Endodermal cell (in vitro differentiated cells): ENCODE data around the gene HES3. TPM values are rescaled to one million over a fixed set of nuclear protein-coding genes. Genes with fewer than 3 reads are reported as not detected.

Source experiments
- DNase-seq: peaks from one replicate; pipeline ENCODE4 v3.0.0-alpha.2; 2017
- H3K27ac ChIP-seq: 2 replicates; pipeline ENCODE4 v1.5.1; 2013; ENCODE audit warnings: mild to moderate bottlenecking, low read depth, low read length, moderate library complexity
- H3K27me3 ChIP-seq: 2 replicates; pipeline ENCODE4 v1.6.1; 2013; ENCODE audit warnings: mild to moderate bottlenecking, low read length, moderate library complexity; ENCODE audit not compliant: insufficient read depth, control insufficient read depth, poor library complexity, severe bottlenecking
- H3K36me3 ChIP-seq: 2 replicates; pipeline ENCODE4 v1.7.0; 2013; ENCODE audit warnings: mild to moderate bottlenecking, low read length, moderate library complexity; ENCODE audit not compliant: control insufficient read depth, insufficient read depth
- H3K4me1 ChIP-seq: one replicate; pipeline ENCODE4 v1.7.0; 2013; ENCODE audit warnings: low read length; ENCODE audit not compliant: control insufficient read depth, insufficient read depth
- H3K4me3 ChIP-seq: 2 replicates; pipeline ENCODE4 v1.5.1; 2013; ENCODE audit warnings: mild to moderate bottlenecking, low read length, moderate library complexity
- H3K9ac ChIP-seq: 2 replicates; pipeline ENCODE4 v1.6.1; 2013; ENCODE audit warnings: mild to moderate bottlenecking, low read length, moderate library complexity; ENCODE audit not compliant: poor library complexity, severe bottlenecking; ENCODE audit errors: extremely low read depth
- H3K9me3 ChIP-seq: 2 replicates; pipeline ENCODE4 v1.6.1; 2013; ENCODE audit warnings: mild to moderate bottlenecking, low read length, moderate library complexity; ENCODE audit not compliant: control insufficient read depth
- H3K27ac Mint-ChIP-seq: 2 replicates; pipeline ENCODE4 v1.8.0; 2020; ENCODE audit warnings: mixed read lengths
- H3K27me3 Mint-ChIP-seq: 2 replicates; pipeline ENCODE4 v1.8.0; 2021; ENCODE audit warnings: mild to moderate bottlenecking, mixed read lengths; ENCODE audit not compliant: insufficient read depth
- H3K36me3 Mint-ChIP-seq: 2 replicates; pipeline ENCODE4 v1.8.0; 2020; ENCODE audit warnings: low read depth, mixed read lengths
- H3K4me1 Mint-ChIP-seq: 2 replicates; pipeline ENCODE4 v1.8.0; 2020; ENCODE audit warnings: mixed read lengths
- H3K4me3 Mint-ChIP-seq: 2 replicates; pipeline ENCODE4 v1.8.0; 2020; ENCODE audit warnings: mild to moderate bottlenecking, moderate library complexity, mixed read lengths
- H3K9me3 Mint-ChIP-seq: 2 replicates; pipeline ENCODE4 v1.8.0; 2020; ENCODE audit warnings: mild to moderate bottlenecking, mixed read lengths
- CTCF ChIP-seq: fragments of 200-600 bp; sonication (generic); conservative IDR thresholded peaks from 2 replicates; pipeline ENCODE4 v1.5.0; 2021; ENCODE audit warnings: antibody characterized with exemption, mild to moderate bottlenecking
- WGBS, 2 experiments: methylation state at CpG; one replicate each; pipeline versions ENCODE4 v1.1.5 to v1.1.7; 2013; ENCODE audit warnings: missing lambda C conversion rate in 2 of 2, mixed read lengths in 1 of 2; ENCODE audit not compliant: insufficient coverage in 1 of 2, insufficient read length in 1 of 2; 5-methylcytosine and 5-hydroxymethylcytosine counted together
- total RNA-seq, 2 donors: library from RNA; stranded (reverse); fragmentation: NEBNext Ultra II Directional in 1 of 2; extraction: Animal tissue kit (Norgen Biotek cat#: 25700) in 1 of 2; gene quantifications; 2 replicates in 1 of 2; 3 replicates in 1 of 2; pipeline ENCODE4 v1.2.1, GENCODE V29; 2021

The HES3 gene
- total RNA-seq, 2 donors from 2014 or later = 2.7 TPM; not detected in 1

- no peaks in the 10 kb centered on the region for H3K9me3 Mint-ChIP-seq
Measured at GRCh38 chr1:6239213-6239752, 4.7 kb upstream of the HES3 start.

GRCh38 chr1:6239950-6240768 is 3.8 kb upstream of the HES3 start:
- H3K4me1 Mint-ChIP-seq = peaks cover 4% of the 10 kb centered on the region
- peaks cover 62% of the 10 kb centered on the region for H3K27me3 Mint-ChIP-seq
- no peaks in the 10 kb centered on the region for H3K9me3 ChIP-seq
- no peaks in the 10 kb centered on the region for H3K9me3 Mint-ChIP-seq
- no peak for TF ChIP-seq CTCF
- peaks cover 52% of the 10 kb centered on the region for H3K27me3 ChIP-seq
- peaks cover 3% of the 10 kb centered on the region for H3K4me1 ChIP-seq
- no peak overlapping the region for H3K4me3 ChIP-seq
- no peaks in the 10 kb centered on the region for H3K36me3 ChIP-seq
- H3K27ac Mint-ChIP-seq = peak overlapping the region; percentile 30
- H3K4me3 Mint-ChIP-seq = no peak overlapping the region
- H3K36me3 Mint-ChIP-seq = no peaks in the 10 kb centered on the region
- peak; percentile 72 for DNase-seq
- H3K27ac ChIP-seq = no peak overlapping the region
- WGBS, 2 experiments = 45 to 59% methylated on average over 14 to 17 of the region's 17 CpGs
- no peak overlapping the region for H3K9ac ChIP-seq

More at GRCh38 chr1:6239213-6239752, 4.7 kb upstream of the HES3 start:
- DNase-seq = peak; percentile 78
- Histone ChIP-seq H3K9me3 (no peaks in the 10 kb centered on the region), H3K36me3 (peaks cover 3% of the 10 kb centered on the region), H3K4me1 (peaks cover 3% of the 10 kb centered on the region), H3K9ac (no peak overlapping the region), H3K4me3 (no peak overlapping the region), H3K27ac (no peak overlapping the region), H3K27me3 (peaks cover 45% of the 10 kb centered on the region)
- WGBS, 2 experiments = 31 to 46% methylated on average over 4 to 7 of the region's 7 CpGs
- H3K4me3 Mint-ChIP-seq = peak overlapping the region; percentile 8
- no peaks in the 10 kb centered on the region for H3K36me3 Mint-ChIP-seq
- H3K27ac Mint-ChIP-seq = peak overlapping the region; percentile 69
- H3K27me3 Mint-ChIP-seq = peaks cover 53% of the 10 kb centered on the region
- TF ChIP-seq CTCF = no peak
- peaks cover 8% of the 10 kb centered on the region for H3K4me1 Mint-ChIP-seq

GRCh38 chr1:6241107-6241886 is 2.7 kb upstream of the HES3 start:
- H3K9me3 Mint-ChIP-seq = no peaks in the 10 kb centered on the region
- Histone ChIP-seq H3K36me3 (no peaks in the 10 kb centered on the region), H3K4me3 (no peak overlapping the region), H3K27ac (no peak overlapping the region), H3K9ac (no peak overlapping the region), H3K9me3 (no peaks in the 10 kb centered on the region), H3K27me3 (peaks cover 63% of the 10 kb centered on the region), H3K4me1 (peaks cover 3% of the 10 kb centered on the region)
- no peaks in the 10 kb centered on the region for H3K36me3 Mint-ChIP-seq
- peaks cover 70% of the 10 kb centered on the region for H3K27me3 Mint-ChIP-seq
- 35 to 38% methylated on average over 23 to 33 of the region's 33 CpGs for WGBS, 2 experiments
- no peak overlapping the region for H3K27ac Mint-ChIP-seq
- peak; percentile 64 for DNase-seq
- H3K4me3 Mint-ChIP-seq = peak overlapping the region; percentile 27
- H3K4me1 Mint-ChIP-seq = peaks cover 4% of the 10 kb centered on the region
- TF ChIP-seq CTCF = no peak
